Hematopoietic multipotent progenitor cell (in vitro differentiated cells): Measurements from ENCODE around the gene CILP2. TPM values are rescaled to one million over a fixed set of nuclear protein-coding genes. Genes with fewer than 3 reads are reported as not detected.
A peak's percentile ranks its signal among the peaks of the same experiment; 100 is the strongest.

Source experiments
- DNase-seq, 3 donors: peaks; one replicate each; pipeline ENCODE4 v3.0.0-alpha.2; 2011 to 2015; ENCODE audit warnings: low read depth in 2 of 3, low spot score in 2 of 3
- total RNA-seq: library from RNA; depleted of rRNA; stranded (reverse); fragments of >200 nt; gene quantifications from one replicate; pipeline ENCODE4 v1.2.3, GENCODE V29; 2012

CILP2 gene
- total RNA-seq, 1 donor = 0.27 TPM

GRCh38 chr19:19527674-19528625 lies 10.1 kb upstream of the CILP2 start:
- no peak for DNase-seq

GRCh38 chr19:19528721-19529490 lies 9.2 kb upstream of the CILP2 start, which contains the start of gene YJEFN3:
YJEFN3 (plus strand) TSS chr19:19528911; CDS start chr19:19528933, 22 bp downstream.
- no peak for DNase-seq

DNA sequence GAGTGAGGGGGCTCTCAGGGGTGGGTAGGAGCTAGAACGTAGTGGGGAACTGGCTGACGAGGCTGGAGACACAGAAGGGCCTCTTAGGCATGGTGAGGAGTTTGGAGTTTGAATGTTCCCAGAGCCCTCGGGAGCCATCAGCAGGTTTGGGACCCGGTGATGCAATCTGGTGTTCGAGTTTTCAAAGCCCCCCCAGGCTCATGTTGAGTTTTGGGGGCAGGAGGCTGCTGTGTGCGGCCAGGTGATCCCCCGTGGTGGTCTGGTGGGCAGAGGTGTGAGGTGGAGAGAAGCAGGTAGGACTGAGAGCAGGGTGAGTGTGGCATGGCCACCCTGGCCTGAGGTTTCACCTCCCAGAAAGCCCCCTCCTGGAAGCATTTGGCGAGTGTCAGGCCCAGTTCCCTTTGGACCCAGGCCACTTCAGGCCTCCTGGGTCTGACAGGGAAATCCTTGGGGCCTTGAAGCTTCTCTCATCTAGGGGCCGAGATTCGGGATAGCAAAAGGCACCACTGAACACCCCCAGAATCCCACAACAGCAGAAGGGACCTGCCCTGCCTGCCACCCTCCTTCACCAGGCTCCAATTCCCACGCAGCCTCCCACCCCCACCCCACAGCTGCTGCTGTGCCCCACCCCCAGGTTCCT lies 8.2 kb upstream of the CILP2 start:
- DNase-seq = no peak

- DNase-seq = no peak
These were observed 7.7 kb upstream of the CILP2 start for GRCh38 chr19:19530423-19530804.

DNA sequence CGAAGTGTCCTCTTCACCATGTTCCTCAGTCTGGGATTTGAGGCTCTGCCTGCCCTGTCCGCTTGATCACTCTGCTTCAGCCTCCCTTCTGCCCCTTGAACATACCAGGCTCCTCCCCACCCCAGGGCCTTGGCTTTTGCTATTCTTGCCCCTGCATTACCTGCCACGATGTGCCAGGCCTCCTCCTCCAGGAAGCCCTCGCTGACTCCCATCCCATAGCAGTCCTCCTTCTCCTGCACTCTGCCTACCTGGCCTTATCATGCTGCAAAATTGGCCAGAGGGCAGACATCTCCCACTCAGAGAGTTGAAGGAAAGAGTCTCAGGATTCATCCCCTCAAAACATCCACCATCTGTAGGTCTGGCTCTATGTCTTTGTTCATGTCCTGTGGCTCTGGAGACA lies 7.2 kb upstream of the CILP2 start:
- DNase-seq = no peak

DNA sequence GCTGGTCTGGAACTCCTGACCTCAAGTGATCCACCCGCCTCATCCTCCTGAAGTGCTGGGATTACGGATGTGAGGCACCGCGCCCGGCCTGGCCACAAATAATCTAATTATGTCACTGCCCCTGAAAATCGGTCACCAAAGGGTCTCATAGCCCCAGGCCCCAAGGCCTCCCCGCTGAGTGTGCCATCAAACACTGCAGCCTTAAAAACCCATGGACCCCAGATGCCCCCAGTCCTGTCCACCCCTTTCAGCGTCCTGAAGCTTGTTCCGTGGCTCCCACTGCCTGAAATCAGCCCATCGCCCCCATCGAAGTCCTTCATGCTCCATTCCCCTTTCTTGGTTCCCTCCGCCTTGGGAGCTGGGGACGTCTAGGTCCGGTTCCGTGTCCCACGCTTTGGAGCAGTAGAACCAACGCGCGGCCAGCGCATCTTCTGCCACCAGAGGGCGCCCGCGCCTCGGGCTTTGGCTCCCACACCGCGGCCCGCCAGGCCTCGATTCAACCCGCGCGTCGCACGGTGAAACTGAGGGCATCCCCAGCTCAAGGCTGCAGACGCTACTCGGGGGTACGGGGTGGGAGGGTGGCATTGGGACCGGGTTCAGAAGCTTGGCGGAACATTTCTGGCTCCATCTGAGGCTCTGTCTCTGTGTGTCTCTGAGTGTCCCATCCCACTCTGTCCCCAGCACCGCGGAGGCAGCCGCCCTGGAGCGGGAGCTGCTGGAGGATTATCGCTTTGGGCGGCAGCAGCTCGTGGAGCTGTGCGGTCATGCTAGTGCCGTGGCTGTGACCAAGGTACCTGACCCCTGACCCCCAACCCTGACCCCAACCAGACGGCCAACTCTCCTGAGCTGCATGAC lies 5.9 kb upstream of the CILP2 start:
- DNase-seq = peak; percentile 68 to 86 (median 77)

- DNase-seq = no peak
These were observed 5.0 kb upstream of the CILP2 start for GRCh38 chr19:19532806-19533701.

GRCh38 chr19:19533841-19534240 lies 4.2 kb upstream of the CILP2 start:
- DNase-seq = no peak

DNA sequence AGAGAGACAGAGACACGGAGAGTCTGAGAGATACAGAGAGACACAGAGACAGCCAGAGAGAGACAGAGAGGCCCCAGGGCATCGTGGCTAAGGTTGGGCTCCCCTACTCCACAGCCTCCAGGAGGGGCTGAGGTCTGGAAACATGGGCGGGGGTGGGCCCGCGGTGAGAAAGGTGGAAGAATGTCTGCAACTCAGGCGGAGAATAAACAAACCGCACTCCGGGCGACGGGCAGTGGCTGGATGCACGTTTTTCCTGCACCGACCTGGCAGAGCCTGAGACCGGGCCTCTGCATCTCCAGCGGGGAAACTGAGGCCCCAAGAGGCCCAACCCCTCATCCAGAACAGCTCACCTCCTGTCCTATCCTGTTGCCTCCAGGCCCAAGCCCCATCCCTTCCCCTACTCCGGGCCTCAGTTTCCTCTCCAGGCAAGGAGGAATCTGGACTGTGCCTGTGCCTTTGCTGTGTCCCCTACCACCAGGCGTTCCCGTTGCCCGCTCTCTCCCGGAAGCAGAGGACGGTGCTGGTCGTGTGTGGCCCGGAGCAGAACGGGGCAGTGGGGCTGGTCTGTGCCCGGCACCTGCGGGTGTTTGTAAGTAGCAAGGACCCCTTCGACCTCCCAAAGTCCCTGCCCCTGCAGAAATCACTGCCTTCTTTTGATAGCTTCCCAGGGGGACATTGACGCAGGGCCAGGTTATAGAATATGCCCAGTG lies 3.4 kb upstream of the CILP2 start:
- DNase-seq = no peak

DNA sequence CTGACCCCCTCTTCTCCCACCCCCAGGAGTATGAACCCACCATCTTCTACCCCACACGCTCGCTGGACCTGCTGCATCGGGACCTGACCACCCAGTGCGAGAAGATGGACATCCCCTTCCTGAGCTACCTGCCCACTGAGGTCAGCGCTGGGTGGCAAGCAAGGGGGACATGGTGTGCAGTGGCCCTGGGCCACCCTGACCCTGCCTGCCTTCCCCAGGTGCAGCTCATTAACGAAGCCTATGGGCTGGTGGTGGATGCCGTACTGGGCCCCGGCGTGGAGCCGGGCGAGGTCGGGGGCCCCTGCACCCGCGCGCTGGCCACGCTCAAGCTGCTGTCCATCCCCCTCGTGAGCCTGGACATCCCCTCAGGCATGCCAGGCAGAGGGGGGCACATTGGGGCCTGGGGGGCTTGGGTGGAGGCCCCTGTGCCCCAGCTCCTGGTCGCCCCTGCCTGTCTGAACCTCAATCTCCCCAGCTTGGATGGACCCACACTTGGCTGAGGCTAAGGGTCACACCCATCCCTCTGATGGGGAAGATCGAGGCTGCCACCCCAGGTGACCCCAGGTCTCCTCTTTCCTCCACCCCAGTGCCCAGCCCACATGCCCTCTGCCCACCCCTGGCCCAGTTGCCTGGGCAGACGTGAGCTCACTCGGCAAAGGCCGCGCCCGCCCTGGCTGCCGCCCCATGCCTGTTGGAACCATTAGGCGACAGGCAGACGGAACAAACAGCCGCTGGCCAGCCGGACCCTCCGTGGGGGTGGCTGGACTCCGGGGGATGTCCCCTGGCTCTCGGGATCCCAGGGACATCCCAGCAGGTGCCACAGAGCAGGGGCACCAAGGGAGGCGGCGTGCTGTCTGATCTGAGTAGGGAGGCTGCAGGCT lies 2.5 kb upstream of the CILP2 start:
- no peak for DNase-seq

DNA sequence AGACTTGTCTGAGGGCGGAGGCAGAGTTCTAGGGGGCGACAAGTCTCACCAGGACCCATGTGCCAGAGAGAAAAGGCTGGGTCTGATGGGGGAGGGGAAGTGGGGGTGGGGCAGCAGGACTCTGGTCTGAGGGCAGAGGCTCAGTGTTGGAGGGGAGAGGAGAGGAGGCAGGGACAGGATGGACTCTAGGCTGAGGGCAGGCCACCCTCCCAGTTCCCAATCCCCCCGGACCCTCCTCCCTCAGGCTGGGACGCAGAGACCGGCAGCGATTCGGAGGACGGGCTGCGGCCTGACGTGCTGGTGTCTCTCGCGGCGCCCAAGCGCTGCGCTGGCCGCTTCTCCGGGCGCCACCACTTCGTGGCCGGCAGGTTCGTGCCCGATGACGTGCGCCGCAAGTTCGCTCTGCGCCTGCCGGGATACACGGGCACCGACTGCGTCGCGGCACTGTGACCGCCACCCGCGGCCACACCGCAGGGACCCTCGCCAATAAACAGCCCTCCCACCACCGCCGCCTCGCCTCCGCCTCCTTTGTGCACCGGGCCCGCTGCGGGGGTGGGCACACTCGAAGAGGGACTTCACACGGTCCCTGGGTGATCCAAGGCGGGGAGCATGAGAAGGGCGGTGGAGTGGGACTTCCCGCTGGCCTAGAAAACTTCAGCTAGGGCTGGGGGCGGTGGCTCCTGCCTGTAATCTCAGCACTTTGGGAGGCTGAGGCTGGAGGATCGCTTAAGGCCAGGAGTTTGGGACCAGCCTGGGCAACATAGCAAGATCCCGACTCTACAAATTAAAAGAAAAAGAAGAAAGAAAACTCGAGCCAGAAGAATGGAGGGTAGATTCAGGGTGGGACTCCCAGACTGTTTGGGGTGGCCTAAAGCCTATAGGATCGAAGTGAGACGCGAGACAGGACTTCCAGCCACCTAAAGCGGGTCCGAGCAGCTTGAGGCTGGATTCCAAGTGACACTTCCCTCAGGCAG lies 703 bp upstream of the CILP2 start:
- DNase-seq = no peak

- DNase-seq = peak in 1 of 3 donors; percentile 29
These were observed 711 bp downstream of the CILP2 start for GRCh38 chr19:19538785-19539166.

DNA sequence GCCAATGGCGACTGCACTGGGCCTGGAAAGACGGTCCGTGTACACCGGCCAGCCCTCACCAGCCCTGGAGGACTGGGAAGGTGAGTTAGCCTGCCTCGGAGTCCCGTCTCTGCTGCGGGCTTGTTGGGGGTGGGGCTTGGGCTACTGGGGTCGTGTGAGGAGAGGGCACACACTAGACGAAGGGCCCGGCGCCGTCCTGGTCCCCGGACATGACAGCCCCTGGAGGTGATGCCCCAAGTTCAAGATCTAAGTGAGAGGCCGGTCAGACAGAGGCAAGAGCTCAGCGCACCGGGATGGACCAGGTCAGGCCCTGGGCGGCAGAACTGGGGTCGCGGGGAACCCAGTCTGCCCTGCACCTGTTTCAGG lies 1.6 kb downstream of the CILP2 start:
- no peak for DNase-seq

DNA sequence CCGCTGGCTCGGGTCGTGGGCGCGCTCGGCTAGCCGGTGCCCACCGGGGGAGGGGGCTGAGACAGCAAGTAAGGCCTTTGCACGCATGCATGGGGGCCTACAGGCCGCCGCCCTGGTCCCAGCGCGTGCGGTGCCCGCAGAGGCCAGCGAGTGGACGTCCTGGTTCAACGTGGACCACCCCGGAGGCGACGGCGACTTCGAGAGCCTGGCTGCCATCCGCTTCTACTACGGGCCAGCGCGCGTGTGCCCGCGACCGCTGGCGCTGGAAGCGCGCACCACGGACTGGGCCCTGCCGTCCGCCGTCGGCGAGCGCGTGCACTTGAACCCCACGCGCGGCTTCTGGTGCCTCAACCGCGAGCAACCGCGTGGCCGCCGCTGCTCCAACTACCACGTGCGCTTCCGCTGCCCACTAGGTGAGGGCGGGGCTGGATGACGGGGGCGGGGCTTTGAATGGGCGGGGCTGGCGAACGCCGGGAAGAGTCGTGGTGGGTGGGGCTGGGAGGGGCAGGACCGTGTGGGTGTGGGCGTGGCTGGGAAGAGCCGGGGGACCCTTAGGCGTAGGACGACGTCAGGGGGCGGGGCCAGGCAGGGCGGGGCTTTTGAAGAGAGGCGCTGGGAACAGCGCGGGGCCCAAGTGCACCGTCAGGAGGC lies 2.1 kb downstream of the CILP2 start:
- DNase-seq = peak in 2 of 3 donors; percentile 70 to 80

DNA sequence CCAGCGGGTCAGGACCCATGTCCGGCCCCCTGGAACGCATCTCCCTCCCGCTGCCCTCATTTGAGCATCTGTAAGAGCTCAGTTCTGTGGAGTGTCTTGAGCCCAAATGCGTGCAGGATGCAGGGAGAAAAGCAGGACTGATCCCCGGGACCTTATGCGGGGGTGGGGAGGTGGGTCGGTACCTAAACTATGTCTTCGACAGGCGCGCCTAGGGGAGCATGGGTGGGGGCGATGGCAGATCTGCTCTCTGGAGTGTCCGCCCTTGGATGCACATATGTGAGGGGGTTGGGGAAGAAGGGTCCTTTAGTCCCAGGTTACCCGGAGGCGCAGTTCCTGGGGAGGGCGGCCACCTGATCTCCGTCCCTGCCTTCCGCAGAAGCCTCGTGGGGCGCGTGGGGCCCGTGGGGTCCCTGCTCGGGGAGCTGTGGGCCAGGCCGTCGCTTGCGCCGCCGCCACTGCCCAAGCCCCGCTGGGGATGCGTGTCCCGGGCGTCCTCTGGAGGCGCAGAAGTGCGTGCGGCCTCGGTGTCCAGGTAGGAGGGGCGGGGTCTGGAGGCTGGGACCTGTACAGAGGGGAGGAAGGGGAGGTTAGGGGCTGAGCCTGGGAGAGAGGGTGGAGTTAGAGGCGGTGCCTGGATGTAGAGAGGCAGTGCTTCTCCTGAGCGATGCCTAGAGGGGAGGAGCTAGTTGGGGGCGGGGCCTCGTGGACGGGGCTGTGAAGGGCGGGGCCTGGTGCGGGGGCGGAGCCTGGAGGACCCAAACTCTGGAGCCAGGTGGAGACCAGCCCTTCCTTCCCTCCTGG lies 2.9 kb downstream of the CILP2 start:
- peak in 2 of 3 donors; percentile 73 to 75 for DNase-seq
